Mesodermal cell (in vitro differentiated cells): Measurements from ENCODE around the gene PCDHAC1.

Source experiments
- H3K27ac ChIP-seq: 2 replicates; pipeline ENCODE4 v1.7.0; 2013; ENCODE audit warnings: mild to moderate bottlenecking, low read depth, low read length, moderate library complexity; ENCODE audit not compliant: severe bottlenecking
- H3K36me3 ChIP-seq: 2 replicates; pipeline ENCODE4 v1.7.1; 2013; ENCODE audit warnings: mild to moderate bottlenecking, low read length, moderate library complexity; ENCODE audit not compliant: control insufficient read depth, insufficient read depth
- H3K4me1 ChIP-seq: one replicate; pipeline ENCODE4 v1.7.1; 2013; ENCODE audit warnings: mild to moderate bottlenecking, low read length; ENCODE audit not compliant: insufficient read depth, control insufficient read depth, poor library complexity, severe bottlenecking
- H3K4me3 ChIP-seq: 2 replicates; pipeline ENCODE4 v1.7.0; 2013; ENCODE audit warnings: low read length, control low read depth, mild to moderate bottlenecking; ENCODE audit not compliant: insufficient read depth, poor library complexity, severe bottlenecking; ENCODE audit errors: extremely low read depth
- H3K9me3 ChIP-seq: 2 replicates; pipeline ENCODE4 v1.7.1; 2013; ENCODE audit warnings: mild to moderate bottlenecking, low read length, moderate library complexity; ENCODE audit not compliant: control insufficient read depth
- WGBS, 2 experiments: methylation state at CpG; one replicate each; pipeline ENCODE4 v1.1.5; 2013; ENCODE audit warnings: missing lambda C conversion rate in 2 of 2; ENCODE audit not compliant: insufficient coverage in 2 of 2; 5-methylcytosine and 5-hydroxymethylcytosine counted together

Gene PCDHAC1

DNA sequence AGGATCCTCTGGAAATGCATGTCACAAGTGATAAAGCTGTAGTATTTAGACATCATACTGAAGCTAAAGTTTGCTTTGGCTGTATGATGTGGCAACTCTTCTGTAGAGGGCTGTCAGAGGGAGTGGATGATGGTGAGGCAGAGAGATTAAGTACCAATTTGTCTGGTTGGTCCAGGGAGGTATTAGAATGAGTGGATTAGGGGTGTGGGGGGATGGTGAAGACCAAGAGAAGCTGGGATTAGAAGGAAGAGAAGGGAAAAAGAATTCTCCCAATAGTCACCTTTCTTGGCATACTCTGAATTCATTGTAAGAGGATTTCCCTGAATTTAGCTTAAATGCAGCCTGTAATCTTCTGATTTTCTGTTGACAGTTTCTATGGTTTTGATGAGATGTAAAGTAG is 43.8 kb downstream of the PCDHAC1 start:
- Histone ChIP-seq H3K4me3 (no peak overlapping the region), H3K36me3 (no peaks in the 10 kb centered on the region), H3K27ac (no peak overlapping the region), H3K4me1 (no peaks in the 10 kb centered on the region), H3K9me3 (no peaks in the 10 kb centered on the region)

- Histone ChIP-seq H3K36me3 (no peaks in the 10 kb centered on the region), H3K4me1 (peaks cover 6% of the 10 kb centered on the region), H3K9me3 (no peaks in the 10 kb centered on the region), H3K4me3 (no peak overlapping the region), H3K27ac (no peak overlapping the region)
Observed at GRCh38 chr5:140973550-140973949, 47.5 kb downstream of the PCDHAC1 start.

DNA sequence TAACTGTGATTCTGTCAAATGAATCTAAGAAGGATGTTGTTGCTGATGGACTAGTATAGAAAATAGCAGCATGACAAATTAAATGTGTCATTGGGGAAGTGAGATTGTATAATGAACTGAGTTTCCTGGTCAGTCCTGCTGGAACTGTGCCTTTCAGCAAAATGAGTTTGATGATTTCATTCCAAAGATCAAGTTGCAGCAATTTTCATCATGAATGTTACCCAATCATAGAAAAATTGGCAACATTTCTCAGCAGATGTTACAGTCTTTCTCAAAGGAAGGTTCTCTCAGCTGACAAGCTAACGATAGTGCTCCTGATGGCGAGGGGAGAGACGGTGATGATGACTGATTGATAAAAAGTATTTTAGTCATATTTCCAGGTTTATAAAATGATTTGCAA is 50.9 kb downstream of the PCDHAC1 start:
- WGBS, 2 experiments, result 100% methylated on average over 1 of the region's 3 CpGs; no CpG with 5 or more reads in 1 of the 2 experiments
- Histone ChIP-seq H3K36me3 (no peaks in the 10 kb centered on the region), H3K4me1 (peaks cover 6% of the 10 kb centered on the region), H3K27ac (no peak overlapping the region), H3K9me3 (no peaks in the 10 kb centered on the region), H3K4me3 (no peak overlapping the region)

DNA sequence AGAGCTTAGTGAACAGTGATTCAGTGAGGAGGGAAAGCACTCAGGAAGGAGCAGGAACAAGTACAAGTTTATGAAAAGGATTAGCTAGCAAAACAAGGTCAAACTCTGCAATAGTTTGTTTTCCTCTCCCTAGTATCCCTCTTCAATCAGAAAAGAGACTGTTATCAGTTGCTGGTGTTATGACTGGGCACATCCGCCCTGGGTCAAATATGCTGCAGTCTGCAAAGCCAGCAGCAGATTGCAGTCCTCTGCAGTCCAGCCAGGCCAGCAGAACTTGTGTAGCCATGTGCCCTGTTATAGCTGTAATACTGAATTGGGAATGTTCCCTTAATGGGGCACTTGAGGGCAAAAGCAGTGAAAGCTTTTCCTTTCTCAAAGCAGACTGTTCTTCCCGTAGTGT is 52.2 kb downstream of the PCDHAC1 start:
- Histone ChIP-seq H3K9me3 (no peaks in the 10 kb centered on the region), H3K36me3 (no peaks in the 10 kb centered on the region), H3K27ac (no peak overlapping the region), H3K4me1 (peaks cover 6% of the 10 kb centered on the region), H3K4me3 (no peak overlapping the region)
- WGBS, 2 experiments, result 86 to 92% methylated on average over 2 of the region's 2 CpGs

GRCh38 chr5:140978983-140979382 is 52.9 kb downstream of the PCDHAC1 start:
- Histone ChIP-seq H3K27ac (no peak overlapping the region), H3K4me1 (peaks cover 6% of the 10 kb centered on the region), H3K4me3 (no peak overlapping the region), H3K9me3 (no peaks in the 10 kb centered on the region), H3K36me3 (no peaks in the 10 kb centered on the region)
- 90 to 100% methylated on average over 1 of the region's 1 CpG for WGBS, 2 experiments
